HG03521 (cell line): ENCODE results near the gene LRRC47.
"Not testable (repeated sequence)": the region's sequence is repeated elsewhere in the genome, so short reads cannot be mapped to it uniquely, and the experiment has no call there.

Source experiments
- ATAC-seq: cut with Tn5 transposase; IDR thresholded peaks from one replicate; pipeline ENCODE4 v1.9.1; 2021; ENCODE audit warnings: mild to moderate bottlenecking, moderate library complexity; ENCODE audit not compliant: unreplicated experiment

Gene LRRC47

GRCh38 chr1:3748316-3748900 is 47.9 kb downstream of the LRRC47 start:
- not testable (repeated sequence) for ATAC-seq

GRCh38 chr1:3747903-3748302 is 48.4 kb downstream of the LRRC47 start:
- ATAC-seq = no peak

DNA sequence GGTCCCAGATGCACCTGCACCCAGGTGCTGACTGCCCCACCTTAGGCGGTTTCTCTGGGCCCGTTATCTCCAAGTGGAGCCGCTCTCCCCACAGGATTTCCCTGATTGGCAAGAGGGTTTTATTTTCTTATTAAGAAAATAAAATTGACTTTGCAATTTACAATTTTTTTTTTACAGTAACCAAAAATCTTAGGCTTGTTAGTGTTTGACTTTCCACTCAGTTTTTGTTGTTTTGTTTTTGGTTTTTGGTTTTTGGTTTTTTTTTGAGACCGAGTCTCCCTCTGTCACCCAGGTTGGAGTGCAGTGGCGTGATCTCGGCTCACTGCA is 48.8 kb downstream of the LRRC47 start:
- ATAC-seq = no peak

GRCh38 chr1:3746830-3747521 is 49.3 kb downstream of the LRRC47 start:
- no peak for ATAC-seq

DNA sequence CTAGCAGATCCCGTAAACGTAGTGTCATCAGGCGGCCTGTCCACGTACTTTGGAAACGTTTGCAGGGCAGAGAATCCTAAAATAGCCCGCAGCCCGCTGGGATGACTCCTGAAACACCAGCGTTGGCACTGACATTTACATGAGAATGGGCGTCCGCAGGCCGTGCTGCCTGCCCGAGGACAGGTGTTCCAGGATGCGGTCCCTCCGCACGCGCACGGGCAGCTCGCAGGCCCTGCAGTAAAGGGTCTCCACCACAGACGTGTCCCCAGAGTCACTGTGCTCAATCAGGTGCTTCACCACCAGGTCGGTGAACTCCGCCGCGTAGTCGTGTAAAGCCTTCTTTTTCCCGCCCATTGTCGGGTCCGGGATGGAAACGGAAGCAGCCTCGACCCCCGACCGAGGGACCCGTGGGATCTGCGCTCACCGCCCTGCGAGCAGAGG is 49.9 kb downstream of the LRRC47 start:
- no peak for ATAC-seq

DNA sequence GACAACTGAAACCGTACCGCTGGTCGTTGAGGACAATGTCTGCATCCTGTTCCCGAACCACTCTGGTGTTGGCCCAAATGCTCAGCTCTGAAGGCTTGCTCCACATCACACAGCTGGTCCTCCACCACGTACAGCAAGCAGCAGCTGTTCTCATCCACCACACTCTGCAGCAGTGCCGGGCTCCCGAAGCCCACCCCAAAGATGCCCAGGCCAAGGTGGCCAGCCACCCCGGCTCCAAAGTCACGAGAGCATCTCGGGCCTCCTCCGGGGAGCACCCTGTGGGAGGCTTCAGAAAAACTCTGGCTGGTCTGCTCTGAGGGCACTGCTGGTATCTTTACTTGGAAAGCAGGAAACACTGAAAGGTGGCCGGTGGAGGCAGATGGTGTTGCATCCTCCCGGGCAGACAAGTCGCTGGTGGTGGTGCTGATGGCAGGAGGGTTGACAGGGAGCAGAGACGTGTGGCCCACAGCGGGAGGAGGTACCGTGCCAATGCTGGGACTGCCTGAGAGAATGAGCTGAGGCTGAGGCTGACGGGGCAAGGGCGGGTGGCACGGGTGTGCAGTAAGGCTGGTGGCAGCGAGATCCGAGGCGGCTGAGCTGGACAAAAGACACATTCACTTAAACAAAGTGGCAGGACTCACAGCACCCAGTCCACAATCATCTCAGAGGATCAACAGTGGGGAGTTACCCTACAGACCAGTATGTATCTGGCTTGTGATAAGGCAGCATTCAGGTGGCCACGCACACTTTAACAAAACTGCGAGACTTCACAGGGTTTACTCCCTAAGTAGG is 50.5 kb downstream of the LRRC47 start:
- no peak for ATAC-seq

- ATAC-seq = no peak
These were observed 51.2 kb downstream of the LRRC47 start for GRCh38 chr1:3745071-3745470.

GRCh38 chr1:3744646-3745045 is 51.7 kb downstream of the LRRC47 start:
- no peak for ATAC-seq

DNA sequence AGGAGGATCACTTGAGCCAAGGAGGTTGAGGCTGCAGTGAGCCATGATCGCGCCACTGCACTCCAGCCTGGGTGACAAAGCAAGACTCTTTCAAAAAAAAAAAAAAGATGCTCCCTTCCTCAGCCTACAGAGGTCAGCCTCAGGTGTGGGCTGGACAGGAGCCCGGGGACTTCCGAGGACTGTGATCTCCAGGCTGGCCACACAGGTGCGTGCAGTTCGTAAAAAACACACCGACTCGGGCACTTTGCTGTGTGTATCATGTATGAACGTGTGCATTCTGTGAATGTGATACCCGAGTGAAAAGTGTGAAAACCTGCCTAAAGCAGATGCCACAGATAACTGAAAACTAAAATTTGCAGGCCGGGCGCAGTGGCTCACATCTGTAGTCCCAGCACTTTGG is 52.5 kb downstream of the LRRC47 start:
- no peak for ATAC-seq

GRCh38 chr1:3743421-3743820 is 52.9 kb downstream of the LRRC47 start:
- ATAC-seq = no peak

- ATAC-seq = no peak
These were observed 53.6 kb downstream of the LRRC47 start for GRCh38 chr1:3742439-3743298.

- no peak for ATAC-seq
These were observed 54.5 kb downstream of the LRRC47 start for GRCh38 chr1:3741566-3742438.

- no peak for ATAC-seq
These were observed 55.5 kb downstream of the LRRC47 start for GRCh38 chr1:3740752-3741151.

DNA sequence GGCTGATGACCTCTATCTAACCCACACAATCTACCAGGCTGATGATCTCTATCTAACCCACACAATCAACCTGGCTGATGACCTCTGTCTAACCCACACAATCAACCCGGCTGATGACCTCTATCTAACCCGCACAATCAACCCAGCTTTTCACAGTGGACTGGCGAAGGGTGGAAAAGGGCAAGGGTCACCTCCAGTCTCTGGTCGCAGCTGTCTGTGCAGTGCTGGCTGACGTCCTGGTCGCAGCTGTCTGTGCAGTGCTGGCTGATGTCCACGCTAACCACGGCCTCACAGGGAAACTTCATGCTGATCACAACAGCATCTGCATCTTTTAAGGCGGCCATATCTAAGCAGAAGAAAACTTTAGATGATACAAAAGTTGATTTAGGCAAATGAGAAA is 56.3 kb downstream of the LRRC47 start:
- no peak for ATAC-seq

DNA sequence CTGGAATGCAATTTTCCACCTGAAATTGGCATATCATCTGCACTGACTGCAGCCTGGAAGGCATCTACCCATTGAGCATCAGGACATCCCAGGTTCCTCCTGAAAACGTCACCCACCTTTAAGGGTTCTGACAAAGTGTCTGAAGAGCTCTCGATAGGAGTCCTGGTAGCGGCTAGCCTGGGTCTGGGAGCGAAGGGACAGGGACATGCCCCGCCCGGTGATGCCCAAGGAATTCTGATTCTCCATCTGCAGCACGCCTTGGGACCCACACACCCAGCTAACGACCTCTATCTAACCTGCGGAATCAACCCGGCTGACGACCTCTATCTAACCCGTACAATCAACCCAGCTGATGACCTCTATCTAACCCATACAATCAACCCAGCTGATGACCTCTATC is 57.4 kb downstream of the LRRC47 start:
- ATAC-seq = no peak

GRCh38 chr1:3736708-3737107 is 59.6 kb downstream of the LRRC47 start:
- ATAC-seq = no peak

DNA sequence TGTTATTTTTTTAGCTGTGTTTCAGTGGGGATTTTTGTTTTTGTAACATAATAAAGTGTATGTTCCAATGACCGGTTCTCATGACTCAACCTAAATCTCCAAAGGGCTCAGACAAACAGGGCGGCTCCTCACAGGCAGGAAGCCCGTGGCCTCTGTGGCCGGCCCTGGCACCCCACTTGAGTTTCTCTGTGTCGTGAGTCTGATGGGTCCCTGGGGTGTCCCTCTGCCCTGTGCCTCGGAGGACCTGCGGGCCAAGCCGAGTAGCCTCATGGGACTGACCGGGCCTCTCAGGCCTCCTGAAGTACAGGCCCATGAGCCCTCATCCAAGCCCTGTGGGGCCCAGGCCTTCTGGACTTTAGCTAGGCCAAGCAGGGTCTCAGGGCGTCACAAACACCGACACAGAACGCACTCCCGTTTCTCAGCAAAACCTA is 60.2 kb downstream of the LRRC47 start:
- no peak for ATAC-seq

- ATAC-seq = no peak
These were observed 60.6 kb downstream of the LRRC47 start for GRCh38 chr1:3735688-3736087.

DNA sequence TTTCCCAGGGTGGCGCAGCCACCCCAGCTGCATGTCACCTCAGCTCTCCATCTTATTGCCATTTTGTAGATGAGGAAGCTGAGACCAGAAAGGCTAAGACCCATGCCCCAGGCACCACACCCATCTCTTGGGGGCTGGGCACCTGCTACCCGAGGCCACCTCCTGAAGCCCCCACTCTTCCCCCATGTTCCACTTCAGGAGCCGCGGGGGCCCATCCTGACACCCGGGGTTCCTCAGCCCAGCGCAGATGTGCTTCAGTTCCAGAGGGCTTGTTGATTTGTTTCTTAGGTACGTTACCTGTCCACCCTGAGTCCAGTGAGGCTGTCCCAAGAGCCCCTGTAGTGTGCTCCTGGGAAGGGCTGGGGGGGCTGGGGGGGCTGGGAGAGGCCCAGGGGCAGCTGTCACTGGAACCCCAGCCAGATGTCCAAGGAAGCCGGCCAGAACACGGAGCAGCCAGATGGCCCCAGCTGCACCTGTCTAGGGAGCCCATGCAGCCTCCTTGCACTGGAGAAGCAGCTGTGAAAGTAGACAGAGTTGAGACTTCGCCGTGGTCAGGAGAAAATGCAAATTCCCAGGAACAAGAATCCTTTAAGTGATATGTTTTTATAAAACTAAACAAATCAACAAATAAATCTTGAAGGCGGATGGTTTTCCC is 61.1 kb downstream of the LRRC47 start:
- ATAC-seq = no peak

- ATAC-seq = no peak
These were observed 61.7 kb downstream of the LRRC47 start for GRCh38 chr1:3734602-3735001.
